H9 (cell line): ENCODE data around the gene TET3. TPM values are rescaled to one million over a fixed set of nuclear protein-coding genes. Genes with fewer than 3 reads are reported as not detected.

ENCODE experiments used
- DNase-seq: peaks from one replicate; pipeline ENCODE4 v3.0.0-alpha.2; 2017
- H2AFZ ChIP-seq: one replicate; pipeline ENCODE4 v1.6.1; 2013; ENCODE audit warnings: mild to moderate bottlenecking, low read length, control low read depth, moderate library complexity
- H2AK5ac ChIP-seq: 2 replicates; pipeline ENCODE4 v1.6.1; 2013; ENCODE audit warnings: low read length, control low read depth, mixed read lengths; ENCODE audit not compliant: insufficient read length
- H2BK120ac ChIP-seq: one replicate; pipeline ENCODE4 v1.6.1; 2013; ENCODE audit warnings: low read depth, mild to moderate bottlenecking, low read length, control low read depth, inconsistent platforms; ENCODE audit not compliant: poor library complexity, severe bottlenecking
- H2BK12ac ChIP-seq: 2 replicates; pipeline ENCODE4 v1.6.1; 2013; ENCODE audit warnings: low read length, control low read depth, mixed read lengths, low read depth; ENCODE audit not compliant: insufficient read length
- H2BK15ac ChIP-seq: 2 replicates; pipeline ENCODE4 v1.6.1; 2013; ENCODE audit warnings: low read depth, low read length, control low read depth
- H2BK20ac ChIP-seq: one replicate; pipeline ENCODE4 v1.6.1; 2013; ENCODE audit warnings: low read depth, mild to moderate bottlenecking, low read length, control low read depth, inconsistent platforms; ENCODE audit not compliant: poor library complexity, severe bottlenecking
- H2BK5ac ChIP-seq: 2 replicates; pipeline ENCODE4 v1.6.1; 2013; ENCODE audit warnings: low read length, control low read depth, mixed read lengths; ENCODE audit not compliant: insufficient read length
- H3K14ac ChIP-seq: 2 replicates; pipeline ENCODE4 v1.6.1; 2013; ENCODE audit warnings: low read length, control low read depth; ENCODE audit not compliant: insufficient read depth
- H3K18ac ChIP-seq: 2 replicates; pipeline ENCODE4 v1.6.1; 2013; ENCODE audit warnings: low read depth, mild to moderate bottlenecking, mixed read lengths, low read length, control low read depth; ENCODE audit not compliant: insufficient read length
- H3K23ac ChIP-seq: 2 replicates; pipeline ENCODE4 v1.6.1; 2013; ENCODE audit warnings: low read length, control low read depth, mixed read lengths, low read depth; ENCODE audit not compliant: insufficient read length
- H3K23me2 ChIP-seq: 2 replicates; pipeline ENCODE4 v1.6.1; 2013; ENCODE audit warnings: low read depth, mild to moderate bottlenecking, mixed read lengths, low read length, control low read depth; ENCODE audit not compliant: insufficient read length, poor library complexity, severe bottlenecking
- H3K27ac ChIP-seq: 2 replicates; pipeline ENCODE4 v1.5.1; 2013; ENCODE audit warnings: low read length, control low read depth, mixed read lengths, low read depth; ENCODE audit not compliant: insufficient read length
- H3K27me3 ChIP-seq: 2 replicates; pipeline ENCODE4 v1.6.1; 2013; ENCODE audit warnings: low read length, control low read depth, inconsistent platforms; ENCODE audit not compliant: insufficient read depth
- H3K4ac ChIP-seq: 2 replicates; pipeline ENCODE4 v1.6.1; 2013; ENCODE audit warnings: low read depth, mild to moderate bottlenecking, control low read depth, inconsistent platforms, low read length, moderate library complexity
- H3K4me1 ChIP-seq: 2 replicates; pipeline ENCODE4 v1.6.1; 2013; ENCODE audit warnings: low read length, control low read depth, inconsistent platforms; ENCODE audit not compliant: insufficient read depth
- H3K4me2 ChIP-seq: 2 replicates; pipeline ENCODE4 v1.6.1; 2013; ENCODE audit warnings: low read length, control low read depth, mixed read lengths; ENCODE audit not compliant: insufficient read length, insufficient read depth
- H3K56ac ChIP-seq: 2 replicates; pipeline ENCODE4 v1.6.1; 2013; ENCODE audit warnings: low read depth, mild to moderate bottlenecking, mixed read lengths, low read length, control low read depth; ENCODE audit not compliant: insufficient read length
- H3K79me1 ChIP-seq: 2 replicates; pipeline ENCODE4 v1.6.1; 2013; ENCODE audit warnings: low read depth, mild to moderate bottlenecking, moderate library complexity, low read length, control low read depth, inconsistent platforms; ENCODE audit not compliant: insufficient read depth, poor library complexity, severe bottlenecking
- H3K79me2 ChIP-seq: 2 replicates; pipeline ENCODE4 v1.6.1; 2013; ENCODE audit warnings: low read length, control low read depth, inconsistent platforms; ENCODE audit not compliant: insufficient read depth
- H3K9ac ChIP-seq: 2 replicates; pipeline ENCODE4 v1.6.1; 2013; ENCODE audit warnings: low read length, control low read depth, mixed read lengths; ENCODE audit not compliant: insufficient read length; ENCODE audit errors: extremely low read depth
- H3K9me3 ChIP-seq: one replicate; pipeline ENCODE4 v1.6.1; 2013; ENCODE audit warnings: low read depth, low read length, inconsistent platforms; ENCODE audit not compliant: control insufficient read depth
- H3T11ph ChIP-seq: one replicate; pipeline ENCODE4 v1.6.1; 2013; ENCODE audit warnings: mild to moderate bottlenecking, low read length, control low read depth, inconsistent platforms
- H4K20me1 ChIP-seq: one replicate; pipeline ENCODE4 v1.6.1; 2013; ENCODE audit not compliant: control insufficient read depth, insufficient read length, insufficient read depth
- H4K5ac ChIP-seq: 2 replicates; pipeline ENCODE4 v1.6.1; 2013; ENCODE audit warnings: low read depth, mild to moderate bottlenecking, mixed read lengths, low read length, control low read depth; ENCODE audit not compliant: insufficient read length
- H4K8ac ChIP-seq: replicated peaks from 2 replicates; pipeline ENCODE4 v1.6.1; 2013; ENCODE audit warnings: low read length, control low read depth, mixed read lengths, low read depth; ENCODE audit not compliant: insufficient read length
- H4K91ac ChIP-seq: 2 replicates; pipeline ENCODE4 v1.6.1; 2013; ENCODE audit warnings: low read depth, mild to moderate bottlenecking, moderate library complexity, mixed read lengths, low read length, control low read depth; ENCODE audit not compliant: insufficient read length
- H3K27ac Mint-ChIP-seq, 3 experiments: 2 replicates in 2 of 3; 3 replicates in 1 of 3; pipeline ENCODE4 v1.8.0; 2020 to 2021; ENCODE audit warnings: mixed read lengths in 3 of 3, mild to moderate bottlenecking in 1 of 3, moderate library complexity in 1 of 3
- H3K27me3 Mint-ChIP-seq: 2 replicates; pipeline ENCODE4 v1.8.0; 2021; ENCODE audit warnings: low read depth, mild to moderate bottlenecking, moderate library complexity, mixed read lengths
- H3K36me3 Mint-ChIP-seq, 3 experiments: 2 replicates in 2 of 3; 3 replicates in 1 of 3; pipeline ENCODE4 v1.8.0; 2020 to 2021; ENCODE audit warnings: low read depth in 3 of 3, mixed read lengths in 3 of 3; ENCODE audit not compliant: insufficient read depth in 1 of 3
- H3K4me1 Mint-ChIP-seq, 2 experiments: 2 replicates each; pipeline ENCODE4 v1.8.0; 2020; ENCODE audit warnings: mixed read lengths in 2 of 2
- H3K4me3 Mint-ChIP-seq, 2 experiments: 2 replicates in 1 of 2; 3 replicates in 1 of 2; pipeline ENCODE4 v1.8.0; 2020 to 2021; ENCODE audit warnings: mild to moderate bottlenecking in 2 of 2, mixed read lengths in 2 of 2, moderate library complexity in 1 of 2
- H3K9me3 Mint-ChIP-seq, 2 experiments: 2 replicates in 1 of 2; 3 replicates in 1 of 2; pipeline ENCODE4 v1.8.0; 2020; ENCODE audit warnings: mild to moderate bottlenecking in 2 of 2, mixed read lengths in 2 of 2, moderate library complexity in 1 of 2
- CTCF ChIP-seq: fragments of 200-600 bp; sonication (generic); conservative IDR thresholded peaks from 3 replicates; pipeline ENCODE4 v1.8.0; 2021; ENCODE audit warnings: antibody characterized with exemption, mild to moderate bottlenecking
- WGBS: extraction: QIAGEN DNeasy Blood & Tissue Kit; methylation state at CpG from one replicate; pipeline ENCODE4 v1.1.7; 2013; ENCODE audit warnings: missing lambda C conversion rate, low lambda C conversion rate, mixed read lengths; ENCODE audit not compliant: insufficient read length; ENCODE audit errors: extremely low coverage; 5-methylcytosine and 5-hydroxymethylcytosine counted together
- total RNA-seq: library from RNA; stranded (reverse); gene quantifications from 2 replicates; pipeline ENCODE4 v1.2.1, GENCODE V29; 2021

The TET3 gene
- total RNA-seq, 1 experiment from 2014 or later, result 24.7 TPM

GRCh38 chr2:74019516-74019915 is 34.8 kb downstream of the TET3 start:
- no peaks in the 10 kb centered on the region for H3K9me3 ChIP-seq
- no peaks in the 10 kb centered on the region for H3K36me3 Mint-ChIP-seq
- no peak overlapping the region for H3K18ac ChIP-seq
- H2BK15ac ChIP-seq, result no peak overlapping the region
- H3K14ac ChIP-seq, result no peak overlapping the region
- no peak overlapping the region for H4K91ac ChIP-seq
- H2AFZ ChIP-seq, result no peak overlapping the region
- H3K23me2 ChIP-seq, result no peaks in the 10 kb centered on the region
- no peak overlapping the region for H3K27ac Mint-ChIP-seq
- no peaks in the 10 kb centered on the region for H3K79me2 ChIP-seq
- no peaks in the 10 kb centered on the region for H3K79me1 ChIP-seq
- no peak overlapping the region for H3T11ph ChIP-seq
- H3K4me1 Mint-ChIP-seq, result peaks cover 22% of the 10 kb centered on the region in 2 experiments
- no peak overlapping the region for H3K23ac ChIP-seq
- no peak overlapping the region for H2BK120ac ChIP-seq
- no peak overlapping the region for H2BK5ac ChIP-seq
- H4K20me1 ChIP-seq, result no peaks in the 10 kb centered on the region
- H3K27me3 Mint-ChIP-seq, result no peaks in the 10 kb centered on the region
- H3K9ac ChIP-seq, result no peak overlapping the region
- H4K5ac ChIP-seq, result no peak overlapping the region
- H2BK20ac ChIP-seq, result no peak overlapping the region
- H2AK5ac ChIP-seq, result no peak overlapping the region
- no peak for DNase-seq
- no peak overlapping the region for H3K27ac ChIP-seq
- no peaks in the 10 kb centered on the region for H3K27me3 ChIP-seq
- H3K4me2 ChIP-seq, result no peak overlapping the region
- no peak for TF ChIP-seq CTCF
- H2BK12ac ChIP-seq, result no peak overlapping the region
- no peak overlapping the region for H3K56ac ChIP-seq
- peaks cover 4% of the 10 kb centered on the region; the same call in 1 of the 2 replicates for H3K4me1 ChIP-seq
- H3K4ac ChIP-seq, result no peak overlapping the region
- no peak overlapping the region for H4K8ac ChIP-seq
- H3K9me3 Mint-ChIP-seq, result no peaks in the 10 kb centered on the region
- WGBS, result no CpG with 5 or more reads among the region's 5 CpGs
- H3K4me3 Mint-ChIP-seq, result no peak overlapping the region
